GM18498 (cell line): Measurements from ENCODE around the gene TUB.

Source experiments
- ATAC-seq: cut with Tn5 transposase; IDR thresholded peaks from one replicate; pipeline ENCODE4 v1.9.1; 2021; ENCODE audit warnings: mild to moderate bottlenecking, moderate library complexity; ENCODE audit not compliant: unreplicated experiment

TUB gene, protein sequence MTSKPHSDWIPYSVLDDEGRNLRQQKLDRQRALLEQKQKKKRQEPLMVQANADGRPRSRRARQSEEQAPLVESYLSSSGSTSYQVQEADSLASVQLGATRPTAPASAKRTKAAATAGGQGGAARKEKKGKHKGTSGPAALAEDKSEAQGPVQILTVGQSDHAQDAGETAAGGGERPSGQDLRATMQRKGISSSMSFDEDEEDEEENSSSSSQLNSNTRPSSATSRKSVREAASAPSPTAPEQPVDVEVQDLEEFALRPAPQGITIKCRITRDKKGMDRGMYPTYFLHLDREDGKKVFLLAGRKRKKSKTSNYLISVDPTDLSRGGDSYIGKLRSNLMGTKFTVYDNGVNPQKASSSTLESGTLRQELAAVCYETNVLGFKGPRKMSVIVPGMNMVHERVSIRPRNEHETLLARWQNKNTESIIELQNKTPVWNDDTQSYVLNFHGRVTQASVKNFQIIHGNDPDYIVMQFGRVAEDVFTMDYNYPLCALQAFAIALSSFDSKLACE

DNA sequence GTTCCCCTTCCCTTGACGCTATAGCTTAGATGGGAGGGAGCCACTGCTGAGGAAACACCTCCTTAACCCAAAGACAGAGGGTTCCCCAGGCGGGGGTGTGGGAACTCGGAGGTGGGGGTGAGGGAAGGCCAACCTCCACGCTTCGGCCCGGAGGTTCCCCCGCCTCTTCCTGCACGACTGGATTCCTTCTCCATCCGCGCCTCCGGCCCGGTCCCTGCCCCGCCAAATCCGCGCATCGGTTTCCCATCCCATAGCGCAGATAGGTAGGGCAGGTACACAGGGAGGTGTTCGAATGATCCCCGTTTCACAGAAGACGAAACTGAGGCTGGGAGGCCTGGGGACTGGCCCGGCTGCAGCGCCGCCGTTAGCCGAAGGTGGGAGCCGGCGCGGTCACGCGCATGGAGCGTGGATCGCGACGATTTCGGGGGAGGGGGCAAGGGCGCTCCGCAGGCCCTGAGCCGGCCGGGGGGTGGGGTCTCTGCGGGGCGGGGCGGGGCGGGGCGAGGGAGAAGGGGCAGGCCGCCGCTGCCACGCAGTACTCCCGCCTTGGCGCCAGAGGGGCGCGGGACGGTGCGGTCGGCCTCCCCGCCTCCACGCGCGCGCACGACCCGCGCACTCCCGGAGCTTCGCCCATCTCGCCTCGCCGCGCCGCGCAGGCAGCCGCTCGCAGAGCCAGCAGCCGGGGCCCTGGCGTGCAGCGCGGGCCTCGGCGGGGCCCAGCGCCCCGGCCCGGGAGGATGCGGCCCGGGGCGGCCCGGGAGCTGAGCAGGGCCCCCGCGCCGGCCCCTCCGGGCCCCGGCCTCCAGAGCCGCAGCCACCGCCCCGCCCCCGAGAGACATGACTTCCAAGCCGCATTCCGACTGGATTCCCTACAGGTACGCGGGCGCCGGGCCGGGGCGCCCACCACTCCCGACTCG, at the start of gene TUB:
Gene TUB, plus strand, starts transcription at position 538 of the 917 bp plus-strand sequence. Its CDS starts 300 bp downstream, at position 838.
- ATAC-seq = no peak

DNA sequence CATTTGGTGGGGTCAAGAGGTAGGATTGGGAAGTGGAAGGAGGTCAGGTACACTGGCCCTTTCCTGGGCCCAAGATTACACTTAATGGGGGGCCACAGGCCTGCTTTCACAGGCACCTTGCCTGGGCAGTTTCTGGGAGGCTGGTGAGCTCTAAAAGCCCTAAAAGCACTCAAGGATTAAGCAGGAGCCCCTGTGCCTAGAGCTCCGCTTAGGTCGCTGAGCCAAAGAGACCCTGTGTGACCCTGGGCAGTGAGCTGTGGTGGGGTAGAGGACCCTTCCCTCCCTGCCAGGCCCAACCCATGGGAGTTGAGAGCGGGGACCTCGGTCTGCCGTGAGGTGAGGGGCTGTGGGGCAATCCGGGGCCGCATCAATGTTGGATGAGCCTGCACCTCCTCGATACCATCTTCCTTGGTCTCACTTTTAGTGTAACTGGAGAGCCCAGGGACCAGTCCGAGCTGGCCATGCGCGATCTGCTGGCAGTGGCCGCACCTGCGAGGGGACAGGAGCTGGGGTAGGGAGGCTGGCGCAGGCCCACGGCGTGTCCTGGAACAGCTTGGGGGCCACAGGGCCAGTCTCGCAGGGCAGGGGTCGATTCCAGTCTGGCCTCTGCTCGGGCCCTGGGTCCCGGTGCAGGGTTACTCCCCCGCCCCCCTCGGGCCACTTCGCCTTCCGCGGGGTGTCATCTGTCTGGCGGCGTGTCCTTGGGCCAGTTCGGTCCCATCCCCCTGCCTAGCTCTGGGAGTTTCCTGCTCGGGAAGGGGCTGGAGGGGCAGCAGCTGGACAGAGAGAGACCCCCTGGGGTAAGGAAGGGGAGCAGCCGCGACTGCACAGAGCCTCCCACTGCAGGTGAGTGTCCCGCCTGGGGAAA, 49.5 kb upstream of the TUB start:
- ATAC-seq = no peak

DNA sequence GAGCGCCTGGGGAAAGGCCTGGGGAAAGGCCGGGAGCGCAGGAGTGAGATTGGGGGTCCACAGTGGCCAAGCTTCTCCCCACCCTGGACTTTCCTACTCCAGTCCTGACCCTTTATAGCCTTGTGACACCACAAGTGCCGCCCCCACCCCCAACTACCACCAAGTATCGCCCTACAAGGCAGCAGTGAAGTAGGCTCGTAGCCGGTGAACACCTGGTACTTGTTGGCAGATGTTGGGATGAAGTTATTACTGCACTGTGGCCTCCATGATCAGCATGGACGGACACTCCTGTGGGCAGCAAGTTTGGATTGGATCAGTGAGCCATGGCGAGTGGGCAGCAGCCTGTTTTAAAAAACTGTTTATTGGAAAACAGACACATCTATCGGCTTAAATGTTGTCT, 48.9 kb upstream of the TUB start:
- ATAC-seq = no peak

DNA sequence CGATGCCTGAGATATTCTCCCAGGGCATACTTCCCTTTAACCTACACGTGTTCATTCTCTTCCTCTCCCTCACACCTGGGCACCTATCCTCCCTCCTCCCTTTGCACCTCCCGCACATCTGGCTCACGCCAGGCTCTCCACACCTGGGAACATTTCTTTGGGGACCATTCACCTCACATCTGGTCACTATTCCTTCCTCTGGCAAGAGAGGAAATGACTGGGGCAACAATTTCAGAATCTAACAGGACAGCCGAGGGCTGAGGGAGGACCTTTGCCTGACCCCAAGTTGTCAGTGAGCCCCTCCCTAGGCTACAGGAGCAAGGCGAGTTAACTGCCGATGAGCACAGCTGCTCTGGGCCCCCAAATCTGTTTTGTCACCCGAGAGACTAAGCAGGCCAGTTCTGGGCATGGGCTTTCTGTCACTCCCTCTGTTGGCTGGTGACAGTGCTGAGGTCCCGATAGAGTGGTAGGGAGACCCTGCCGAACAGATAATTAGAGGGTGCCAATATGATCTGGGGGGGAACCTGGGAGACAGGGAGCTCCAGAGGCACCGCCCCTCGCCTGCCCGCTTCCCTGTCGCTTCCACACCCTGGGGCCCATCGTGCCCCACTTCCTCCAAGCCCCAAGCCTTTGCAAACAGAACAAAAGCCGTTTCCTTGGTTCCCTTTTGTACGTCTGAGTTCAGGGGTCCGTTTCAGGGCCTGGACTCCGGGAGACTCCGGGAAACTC, 48.3 kb upstream of the TUB start:
- ATAC-seq = no peak

DNA sequence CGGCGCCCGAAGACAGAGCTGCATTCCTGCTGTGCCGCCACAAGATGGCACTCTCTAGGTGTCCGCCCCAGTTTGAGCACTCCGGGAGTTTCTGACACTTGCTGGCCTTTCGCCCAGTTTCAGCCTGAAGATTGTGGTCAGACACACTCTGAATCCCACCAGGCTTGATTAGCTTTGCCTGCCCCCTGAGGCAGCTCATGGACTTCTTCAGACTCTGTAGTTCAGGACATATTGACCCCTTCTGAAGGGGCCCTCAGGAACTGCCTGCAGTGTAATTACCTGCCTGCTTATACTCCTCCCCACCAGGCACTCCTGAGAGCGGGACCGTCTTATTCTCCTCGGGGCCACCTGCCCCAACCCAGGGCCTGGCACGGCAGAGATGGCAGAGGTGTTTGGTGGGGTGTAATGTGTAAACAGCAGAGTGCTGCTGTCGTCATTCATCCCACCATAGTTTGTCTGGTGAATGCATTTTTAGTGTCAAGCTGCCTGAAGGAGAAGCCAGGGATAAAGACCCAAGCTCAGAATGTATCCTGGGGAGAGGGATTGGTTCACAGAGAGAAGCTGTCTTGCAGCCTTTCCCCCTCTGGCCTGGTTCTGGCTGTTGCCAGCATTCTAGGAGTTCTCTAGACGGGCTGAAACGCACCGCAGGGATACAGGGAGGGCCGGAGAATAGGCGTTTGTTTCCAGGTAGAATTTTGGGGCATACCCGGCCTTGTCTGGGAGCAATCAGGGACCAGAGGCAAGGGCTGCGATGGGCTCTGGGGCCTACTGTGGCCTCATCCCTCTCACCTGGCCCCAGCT, 47.5 kb upstream of the TUB start:
- ATAC-seq = peak; percentile 78

DNA sequence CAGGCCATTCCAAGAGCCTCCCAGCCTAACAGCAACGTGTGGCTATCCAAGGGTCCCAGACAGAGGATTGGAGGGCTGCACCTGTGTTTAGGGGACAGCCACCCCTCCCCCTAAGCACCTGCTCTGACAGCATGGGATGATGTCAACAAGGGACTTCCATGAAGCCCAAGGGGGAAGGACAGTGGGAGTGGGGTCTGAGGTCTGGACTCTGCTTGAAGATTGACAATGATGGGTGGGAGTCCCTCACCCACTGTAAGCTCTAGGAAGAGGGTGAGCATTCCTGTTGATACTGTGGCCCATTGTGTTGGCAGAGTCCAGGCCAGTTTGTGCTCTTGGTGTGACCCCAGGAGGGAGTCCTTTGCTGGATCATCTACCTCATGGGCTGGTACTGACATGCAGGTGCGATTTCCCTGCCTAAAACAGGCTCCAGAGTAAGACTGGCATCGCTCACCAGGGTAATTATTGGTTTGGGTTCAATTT, 46.9 kb upstream of the TUB start:
- no peak for ATAC-seq

DNA sequence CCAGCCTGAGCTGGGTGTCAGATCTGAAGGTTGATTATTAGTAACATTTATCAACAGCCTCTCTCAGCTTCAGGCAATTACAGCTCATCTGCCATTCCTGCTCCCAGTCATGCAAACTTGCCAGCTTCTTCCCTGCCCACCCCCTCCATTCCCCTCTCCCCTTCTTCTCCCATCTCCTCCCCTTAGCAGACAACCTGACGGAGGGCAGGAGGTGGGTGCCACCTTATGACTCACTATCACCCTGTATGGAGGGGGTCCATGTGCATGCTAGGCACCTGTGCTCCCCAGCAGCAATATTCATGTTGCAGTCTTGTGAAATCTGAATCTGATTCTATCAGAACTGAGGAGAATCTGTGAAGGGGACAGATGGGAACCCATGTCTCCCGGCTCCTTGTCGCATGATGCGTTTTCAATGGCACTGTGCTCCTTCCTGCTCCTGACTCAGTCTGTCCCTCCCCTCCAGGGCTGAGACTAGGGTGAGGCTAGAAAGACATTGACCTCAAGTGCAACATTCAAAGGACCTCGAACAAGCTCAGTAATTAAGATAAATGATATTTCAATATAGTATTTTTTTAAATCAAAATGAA, 46.3 kb upstream of the TUB start:
- ATAC-seq = no peak

DNA sequence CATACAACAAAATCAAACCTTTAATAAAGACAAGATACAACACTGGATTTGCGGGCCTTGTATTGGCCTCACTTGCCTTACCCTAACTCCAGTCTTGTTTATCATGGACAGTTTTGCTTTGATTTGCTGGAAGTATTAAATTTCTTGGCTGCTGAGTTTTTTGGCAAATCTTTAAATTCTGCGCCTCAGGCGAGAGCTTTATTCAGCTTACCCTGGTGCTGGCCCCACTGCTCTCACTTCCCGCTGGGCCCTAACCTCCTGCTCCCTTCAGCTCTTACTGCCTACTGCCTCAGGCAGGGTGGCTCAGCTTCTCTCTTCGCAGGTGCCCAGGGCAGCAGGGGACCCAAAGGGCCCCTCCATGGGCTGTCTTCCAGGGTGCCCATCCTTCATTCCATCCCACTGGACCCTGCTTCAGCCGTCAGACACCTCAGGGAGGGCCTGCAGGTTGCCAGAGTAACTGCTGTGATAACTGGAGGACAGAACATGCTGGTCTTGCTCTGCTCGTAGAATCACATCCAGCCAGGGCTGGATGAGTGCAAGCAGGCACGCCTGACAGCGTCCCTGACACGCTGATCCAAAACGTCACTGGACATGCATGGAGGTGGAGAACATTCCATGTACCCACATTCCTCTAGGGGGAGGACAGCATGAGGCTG, 45.7 kb upstream of the TUB start:
- no peak for ATAC-seq

DNA sequence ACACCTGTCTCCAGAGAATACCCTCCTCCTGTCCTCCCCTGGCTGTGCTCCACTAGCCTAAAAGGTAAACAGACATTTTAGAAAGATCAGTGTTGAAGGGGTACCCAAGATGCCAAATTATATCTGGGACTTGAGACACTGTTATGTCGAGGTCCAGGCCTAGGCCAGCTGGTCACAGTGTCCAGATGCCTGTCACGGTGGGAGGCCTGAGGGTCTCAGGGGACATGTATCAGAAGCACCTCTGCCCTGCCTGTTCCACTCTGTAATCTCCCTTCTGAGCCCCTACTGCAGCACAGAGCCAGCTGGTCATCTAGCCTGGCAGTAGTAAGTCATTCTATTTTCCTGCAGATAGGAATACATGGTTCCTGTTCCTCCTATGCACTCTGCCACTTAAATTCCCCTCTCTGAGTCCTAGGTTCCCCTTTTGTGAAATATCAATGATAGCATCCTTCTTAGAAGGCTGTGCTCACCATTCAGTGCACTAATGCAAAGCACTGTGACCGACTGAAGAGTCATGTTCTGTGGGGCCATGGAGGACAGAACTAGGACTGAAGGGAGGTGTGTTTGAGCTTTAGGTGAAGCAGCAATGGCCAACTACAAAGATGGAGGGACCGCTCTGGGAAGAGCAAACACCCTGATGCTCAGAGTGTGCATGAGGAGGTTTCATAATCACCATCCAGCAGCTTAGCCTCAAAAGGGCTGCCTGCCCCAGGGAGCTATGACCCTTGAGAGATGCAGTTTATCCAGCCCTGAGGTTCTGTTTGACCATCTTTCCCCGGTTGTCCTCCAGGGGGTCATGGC, 44.8 kb upstream of the TUB start:
- no peak for ATAC-seq

DNA sequence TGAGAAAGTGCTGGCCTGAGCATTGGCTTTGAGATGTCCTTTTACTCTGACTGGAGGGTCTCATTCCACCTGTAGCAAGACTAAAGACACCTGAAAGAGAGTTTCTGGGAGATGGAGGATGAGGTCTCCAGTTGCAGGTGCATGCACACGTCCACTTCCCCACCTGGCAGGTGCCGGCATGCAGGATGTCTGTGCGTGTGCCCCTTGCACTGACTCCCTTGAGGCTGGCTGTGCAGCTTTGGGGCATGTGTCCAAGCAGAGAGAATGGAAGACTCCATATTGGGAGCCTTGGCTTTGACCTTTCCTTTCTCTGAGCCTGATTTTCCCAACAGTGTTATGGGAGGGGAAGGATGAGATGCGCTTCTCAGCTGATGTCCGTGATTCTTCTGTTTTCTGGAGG, 44.0 kb upstream of the TUB start:
- ATAC-seq = no peak

DNA sequence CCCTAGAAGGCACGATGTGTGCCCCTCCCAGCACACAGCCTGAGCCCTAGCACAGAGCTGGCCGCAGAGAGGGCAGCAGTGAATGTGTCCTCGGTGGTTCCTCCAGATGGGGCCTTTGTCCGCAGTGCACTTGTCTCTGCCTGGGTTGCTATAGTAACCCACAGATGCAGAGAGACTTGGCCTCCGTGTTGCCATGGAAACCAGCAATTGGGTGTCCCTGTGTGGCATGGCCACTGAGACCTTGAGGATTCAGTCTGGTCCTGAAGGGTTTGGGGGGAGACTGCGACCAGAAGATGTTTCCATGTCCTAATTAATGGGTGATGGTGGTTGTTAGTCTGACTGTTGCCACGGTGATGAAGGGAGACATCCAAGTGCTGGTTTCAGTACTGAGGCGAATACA, 42.6 kb upstream of the TUB start:
- no peak for ATAC-seq

DNA sequence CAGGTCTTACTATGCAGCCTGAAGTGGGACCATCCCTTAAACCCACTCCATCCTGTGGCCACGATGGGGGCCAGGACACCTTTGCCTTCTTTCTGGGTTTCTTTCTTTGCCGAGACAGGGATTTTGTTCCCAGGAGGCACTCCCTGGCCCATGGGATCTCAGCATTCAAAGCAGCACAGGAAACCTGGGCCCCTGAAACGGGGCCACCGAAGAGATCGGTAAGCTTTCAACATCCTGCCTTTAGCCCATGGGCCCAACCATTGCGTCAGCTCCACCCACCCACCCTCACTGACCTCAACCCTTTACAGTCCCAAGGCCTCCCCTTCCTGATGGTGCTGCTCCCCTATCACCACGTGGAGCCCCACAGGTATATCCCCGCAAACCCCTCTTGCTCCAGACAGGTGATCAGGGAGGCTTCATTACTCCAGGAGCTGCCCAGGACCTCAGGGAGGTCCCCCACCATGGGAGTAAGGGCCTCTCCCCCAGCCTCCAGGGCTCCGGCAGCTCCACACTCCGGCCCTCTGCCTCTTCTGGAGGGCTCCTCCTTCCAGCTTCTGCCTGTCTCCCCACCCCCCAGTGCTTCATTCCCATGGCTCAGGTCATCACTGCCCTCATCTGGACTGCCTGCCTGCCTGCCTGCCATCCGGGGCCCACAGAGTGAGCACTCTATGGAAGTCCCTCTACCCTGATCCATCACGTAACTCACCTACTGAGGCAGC, 42.0 kb upstream of the TUB start:
- no peak for ATAC-seq

DNA sequence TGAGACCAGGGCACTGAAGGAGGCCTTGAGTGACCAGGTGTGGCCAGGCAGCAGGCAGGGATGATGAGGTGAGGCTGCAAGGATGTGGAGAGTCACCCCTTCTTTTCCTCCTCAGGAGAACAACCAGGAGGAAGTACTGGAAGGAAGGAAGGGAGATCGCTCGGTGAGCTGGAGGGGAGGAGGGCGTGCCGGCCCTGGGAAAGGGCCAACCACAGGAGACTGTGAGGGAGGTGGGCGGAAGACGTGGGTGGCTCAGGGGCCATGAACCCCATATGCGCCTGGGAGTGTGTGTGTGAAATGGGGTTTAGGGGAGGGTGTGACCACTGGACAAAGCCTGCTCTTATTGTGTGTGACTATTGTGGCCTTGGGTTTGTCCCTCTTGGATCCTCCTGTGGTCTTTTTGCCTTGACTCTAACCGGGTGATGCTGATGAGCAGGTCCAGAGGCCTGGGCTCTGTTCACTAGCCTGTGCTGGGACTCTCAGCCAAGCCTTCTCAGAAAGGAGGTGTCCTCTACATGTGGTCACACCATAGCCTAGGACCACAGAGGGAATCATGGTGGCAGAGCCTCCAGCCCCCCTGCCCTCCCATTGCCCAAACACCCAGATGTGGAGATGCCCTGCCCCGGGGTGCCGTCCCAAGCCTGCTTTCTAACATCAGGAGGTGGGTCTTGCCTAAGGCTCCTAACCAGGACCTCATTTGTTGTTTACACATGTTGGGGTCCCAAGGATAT, 41.3 kb upstream of the TUB start:
- no peak for ATAC-seq

DNA sequence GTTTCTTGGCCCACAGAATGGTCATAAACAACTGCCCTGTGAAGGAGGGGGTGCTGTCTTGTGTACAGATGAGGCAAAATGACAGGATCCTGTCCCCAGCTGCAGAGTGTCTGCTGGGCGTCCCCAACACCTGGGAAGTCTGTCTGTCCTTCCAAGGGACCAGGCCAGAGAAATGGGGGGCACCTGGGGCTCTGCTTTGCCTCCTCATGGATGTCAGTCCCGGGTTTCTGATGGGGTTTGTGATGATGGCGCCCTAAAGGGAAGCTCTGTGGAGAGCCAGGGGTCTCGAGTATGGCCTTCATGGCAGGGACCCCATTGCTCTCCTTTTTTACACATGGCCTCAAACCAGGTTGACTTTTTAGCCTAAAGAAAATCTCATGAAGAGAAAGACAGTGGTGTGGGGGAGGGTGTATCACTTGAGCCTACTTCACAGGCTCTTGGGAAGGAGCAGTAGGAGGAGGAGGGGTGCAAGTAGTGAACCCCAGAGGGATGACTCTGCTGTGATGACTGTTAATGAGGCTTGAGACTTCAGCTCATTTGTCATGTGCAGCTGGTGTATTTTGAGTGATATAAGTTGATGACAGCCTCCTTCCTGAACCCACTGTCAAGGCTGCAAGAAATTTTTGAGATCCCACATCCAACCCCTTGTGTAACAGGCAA, 40.6 kb upstream of the TUB start:
- ATAC-seq = no peak

DNA sequence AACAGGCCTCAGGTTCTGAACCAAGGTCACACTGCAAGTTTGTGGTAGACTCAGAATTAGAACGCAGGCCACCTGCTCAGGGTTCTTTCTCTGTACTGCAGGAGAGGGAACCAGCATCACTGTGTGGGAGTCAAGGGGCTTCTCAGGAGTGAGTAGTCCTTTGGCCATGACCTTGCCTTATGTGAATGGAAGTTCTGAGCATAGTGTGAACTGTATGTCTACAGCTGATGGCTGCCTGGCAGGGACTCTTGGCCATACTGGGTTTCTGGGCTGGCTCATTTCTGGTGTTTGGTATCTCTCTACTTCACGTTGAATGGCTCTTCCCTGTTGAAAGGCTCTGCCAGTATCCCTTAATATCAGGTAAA, 40.1 kb upstream of the TUB start:
- no peak for ATAC-seq

DNA sequence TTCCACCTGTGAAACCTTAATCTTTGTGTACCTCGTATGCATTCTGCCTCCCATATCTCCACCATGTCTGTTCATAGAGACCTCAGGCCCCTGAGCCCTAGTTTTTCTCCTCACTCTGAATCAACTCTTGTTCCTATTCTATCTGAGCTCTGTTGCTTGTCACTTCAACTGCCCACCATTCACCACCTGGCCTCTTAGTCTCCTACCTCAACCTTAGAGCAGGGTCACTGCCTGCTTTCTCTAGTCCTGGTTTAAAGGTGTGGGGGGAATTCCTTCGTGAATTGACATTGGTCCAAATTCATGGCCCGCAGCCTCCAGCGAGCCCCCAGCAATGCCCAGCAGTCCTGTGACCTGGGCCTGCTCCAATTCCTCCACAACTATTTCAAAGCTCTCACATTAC, 39.4 kb upstream of the TUB start:
- no peak for ATAC-seq
